ENCODE measurements around the gene NTSR1.

Gene NTSR1

GRCh38 chr20:62733526-62733842 lies 24.8 kb downstream of the NTSR1 start:
- peaks cover 6% of the 10 kb centered on the region for H3K4me1 ChIP-seq (ENCODE audit: insufficient read depth, low read length, poor library complexity, severe bottlenecking)
- no peak overlapping the region for H3K9ac ChIP-seq (ENCODE audit: low read depth, low read length, poor library complexity, severe bottlenecking)
- H3K36me3 ChIP-seq (ENCODE audit: insufficient read depth, low read length) = no peaks in the 10 kb centered on the region
- no peaks in the 10 kb centered on the region for H3K9me2 ChIP-seq (replicated peaks; ENCODE audit: low read depth, low read length)
- no peaks in the 10 kb centered on the region for H3F3A ChIP-seq (ENCODE audit: low read depth)
- no peak overlapping the region for H3K4me3 ChIP-seq (ENCODE audit: low read length, poor library complexity, severe bottlenecking)
- no peak for TF ChIP-seq EZH2phosphoT487 (IDR thresholded peaks at IDR 0.05; ENCODE audit: borderline replicate concordance)
- no peak for TF ChIP-seq CTCF (conservative IDR thresholded peaks at IDR 0.05; ENCODE audit: low read length)
- no peaks in the 10 kb centered on the region for H3K79me2 ChIP-seq (ENCODE audit: insufficient read depth, low read length)
- no peaks in the 10 kb centered on the region for H3K27me3 ChIP-seq (ENCODE audit: insufficient read depth, low read length, poor library complexity, severe bottlenecking)
- H2AFZ ChIP-seq (ENCODE audit: low read length) = no peak overlapping the region
- no peaks in the 10 kb centered on the region for H4K20me1 ChIP-seq (ENCODE audit: insufficient read depth, low read length, poor library complexity, severe bottlenecking)
- no peak overlapping the region for H3K4me2 ChIP-seq (ENCODE audit: low read depth, low read length, poor library complexity, severe bottlenecking)
- no peaks in the 10 kb centered on the region for H3K9me3 ChIP-seq (ENCODE audit: insufficient read depth, low read depth, low read length)

- Histone ChIP-seq H4K20me1 (ENCODE audit: insufficient read depth, low read length, poor library complexity, severe bottlenecking) (no peaks in the 10 kb centered on the region), H3K9ac (ENCODE audit: low read depth, low read length, poor library complexity, severe bottlenecking) (no peak overlapping the region), H2AFZ (ENCODE audit: low read length) (no peak overlapping the region), H3K4me2 (ENCODE audit: low read depth, low read length, poor library complexity, severe bottlenecking) (no peak overlapping the region), H3K27me3 (ENCODE audit: insufficient read depth, low read length, poor library complexity, severe bottlenecking) (no peaks in the 10 kb centered on the region), H3K4me1 (ENCODE audit: insufficient read depth, low read length, poor library complexity, severe bottlenecking) (peaks cover 11% of the 10 kb centered on the region), H3K9me2 (replicated peaks; ENCODE audit: low read depth, low read length) (no peaks in the 10 kb centered on the region), H3K79me2 (ENCODE audit: insufficient read depth, low read length) (no peaks in the 10 kb centered on the region), H3F3A (ENCODE audit: low read depth) (no peaks in the 10 kb centered on the region), H3K4me3 (ENCODE audit: low read length, poor library complexity, severe bottlenecking) (no peak overlapping the region), H3K9me3 (ENCODE audit: insufficient read depth, low read depth, low read length) (no peaks in the 10 kb centered on the region), H3K36me3 (ENCODE audit: insufficient read depth, low read length) (no peaks in the 10 kb centered on the region)
- TF ChIP-seq CTCF (conservative IDR thresholded peaks at IDR 0.05; ENCODE audit: low read length) (no peak), EZH2phosphoT487 (IDR thresholded peaks at IDR 0.05; ENCODE audit: borderline replicate concordance) (no peak)
These were observed 25.3 kb downstream of the NTSR1 start for GRCh38 chr20:62733891-62734290.

- Histone ChIP-seq H3K9me3 (ENCODE audit: insufficient read depth, low read depth, low read length) (no peaks in the 10 kb centered on the region), H3K9ac (ENCODE audit: low read depth, low read length, poor library complexity, severe bottlenecking) (no peak overlapping the region), H3F3A (ENCODE audit: low read depth) (no peaks in the 10 kb centered on the region), H3K36me3 (ENCODE audit: insufficient read depth, low read length) (no peaks in the 10 kb centered on the region), H3K79me2 (ENCODE audit: insufficient read depth, low read length) (no peaks in the 10 kb centered on the region), H4K20me1 (ENCODE audit: insufficient read depth, low read length, poor library complexity, severe bottlenecking) (no peaks in the 10 kb centered on the region), H3K4me1 (ENCODE audit: insufficient read depth, low read length, poor library complexity, severe bottlenecking) (peaks cover 15% of the 10 kb centered on the region), H3K4me3 (ENCODE audit: low read length, poor library complexity, severe bottlenecking) (no peak overlapping the region), H2AFZ (ENCODE audit: low read length) (no peak overlapping the region), H3K9me2 (replicated peaks; ENCODE audit: low read depth, low read length) (no peaks in the 10 kb centered on the region), H3K4me2 (ENCODE audit: low read depth, low read length, poor library complexity, severe bottlenecking) (no peak overlapping the region), H3K27me3 (ENCODE audit: insufficient read depth, low read length, poor library complexity, severe bottlenecking) (no peaks in the 10 kb centered on the region)
- TF ChIP-seq CTCF (conservative IDR thresholded peaks at IDR 0.05; ENCODE audit: low read length) (no peak), EZH2phosphoT487 (IDR thresholded peaks at IDR 0.05; ENCODE audit: borderline replicate concordance) (no peak)
These were observed 25.7 kb downstream of the NTSR1 start for GRCh38 chr20:62734326-62734725.

All from Loucy (cell line).